NK-92 (cell line): ENCODE results near the gene BTNL9.
"Not testable (repeated sequence)": the region's sequence is repeated elsewhere in the genome, so short reads cannot be mapped to it uniquely, and the experiment has no call there.

Source experiments
- DNase-seq: peaks from one replicate; lab custom pipeline; 2025; ENCODE audit not compliant: unreplicated experiment; lab: John Stamatoyannopoulos, UW

BTNL9 gene

GRCh38 chr5:181098762-181099601 lies 58.9 kb downstream of the BTNL9 start:
- DNase-seq = no peak

GRCh38 chr5:181099602-181100086 lies 59.6 kb downstream of the BTNL9 start:
- no peak for DNase-seq

GRCh38 chr5:181100121-181100875 lies 60.2 kb downstream of the BTNL9 start:
- no peak for DNase-seq

GRCh38 chr5:181101030-181101641 lies 61.1 kb downstream of the BTNL9 start:
- DNase-seq = not testable (repeated sequence)

- not testable (repeated sequence) for DNase-seq
Measured at GRCh38 chr5:181101930-181102674, 62.0 kb downstream of the BTNL9 start.

GRCh38 chr5:181104259-181104568 lies 64.1 kb downstream of the BTNL9 start:
- DNase-seq = not testable (repeated sequence)

- not testable (repeated sequence) for DNase-seq
Measured at GRCh38 chr5:181104606-181105390, 64.7 kb downstream of the BTNL9 start.

GRCh38 chr5:181105391-181106025 lies 65.4 kb downstream of the BTNL9 start:
- no peak for DNase-seq

GRCh38 chr5:181107699-181108098 lies 67.6 kb downstream of the BTNL9 start:
- DNase-seq = no peak

- DNase-seq = no peak
Measured at GRCh38 chr5:181108578-181109165, 68.6 kb downstream of the BTNL9 start.

GRCh38 chr5:181109489-181110013 lies 69.5 kb downstream of the BTNL9 start:
- no peak for DNase-seq

GRCh38 chr5:181111010-181111409 lies 70.9 kb downstream of the BTNL9 start:
- no peak for DNase-seq
